22Rv1 (cell line): ENCODE measurements around the gene HGFAC.

Source experiments
- H3K27ac ChIP-seq: fragments of 450-650 bp; 2 replicates; pipeline ENCODE4 v1.5.1; 2017
- ZFX ChIP-seq: fragments of 450-650 bp; IDR thresholded peaks from 2 replicates; pipeline ENCODE4 v1.6.1; 2017; ENCODE audit warnings: antibody characterized with exemption, borderline replicate concordance
- TF ChIP-seq, protein P1 (sequence below): fragments of 450-650 bp; IDR thresholded peaks from 2 replicates; pipeline ENCODE4 v1.5.1; 2017; ENCODE audit warnings: mild to moderate bottlenecking

The HGFAC gene

GRCh38 chr4:3401436-3402171, 40.2 kb upstream of the HGFAC start:
- TF ChIP-seq, protein P1, sequence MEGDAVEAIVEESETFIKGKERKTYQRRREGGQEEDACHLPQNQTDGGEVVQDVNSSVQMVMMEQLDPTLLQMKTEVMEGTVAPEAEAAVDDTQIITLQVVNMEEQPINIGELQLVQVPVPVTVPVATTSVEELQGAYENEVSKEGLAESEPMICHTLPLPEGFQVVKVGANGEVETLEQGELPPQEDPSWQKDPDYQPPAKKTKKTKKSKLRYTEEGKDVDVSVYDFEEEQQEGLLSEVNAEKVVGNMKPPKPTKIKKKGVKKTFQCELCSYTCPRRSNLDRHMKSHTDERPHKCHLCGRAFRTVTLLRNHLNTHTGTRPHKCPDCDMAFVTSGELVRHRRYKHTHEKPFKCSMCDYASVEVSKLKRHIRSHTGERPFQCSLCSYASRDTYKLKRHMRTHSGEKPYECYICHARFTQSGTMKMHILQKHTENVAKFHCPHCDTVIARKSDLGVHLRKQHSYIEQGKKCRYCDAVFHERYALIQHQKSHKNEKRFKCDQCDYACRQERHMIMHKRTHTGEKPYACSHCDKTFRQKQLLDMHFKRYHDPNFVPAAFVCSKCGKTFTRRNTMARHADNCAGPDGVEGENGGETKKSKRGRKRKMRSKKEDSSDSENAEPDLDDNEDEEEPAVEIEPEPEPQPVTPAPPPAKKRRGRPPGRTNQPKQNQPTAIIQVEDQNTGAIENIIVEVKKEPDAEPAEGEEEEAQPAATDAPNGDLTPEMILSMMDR = no peak
- no peak for TF ChIP-seq ZFX
- no peak overlapping the region for H3K27ac ChIP-seq

DNA sequence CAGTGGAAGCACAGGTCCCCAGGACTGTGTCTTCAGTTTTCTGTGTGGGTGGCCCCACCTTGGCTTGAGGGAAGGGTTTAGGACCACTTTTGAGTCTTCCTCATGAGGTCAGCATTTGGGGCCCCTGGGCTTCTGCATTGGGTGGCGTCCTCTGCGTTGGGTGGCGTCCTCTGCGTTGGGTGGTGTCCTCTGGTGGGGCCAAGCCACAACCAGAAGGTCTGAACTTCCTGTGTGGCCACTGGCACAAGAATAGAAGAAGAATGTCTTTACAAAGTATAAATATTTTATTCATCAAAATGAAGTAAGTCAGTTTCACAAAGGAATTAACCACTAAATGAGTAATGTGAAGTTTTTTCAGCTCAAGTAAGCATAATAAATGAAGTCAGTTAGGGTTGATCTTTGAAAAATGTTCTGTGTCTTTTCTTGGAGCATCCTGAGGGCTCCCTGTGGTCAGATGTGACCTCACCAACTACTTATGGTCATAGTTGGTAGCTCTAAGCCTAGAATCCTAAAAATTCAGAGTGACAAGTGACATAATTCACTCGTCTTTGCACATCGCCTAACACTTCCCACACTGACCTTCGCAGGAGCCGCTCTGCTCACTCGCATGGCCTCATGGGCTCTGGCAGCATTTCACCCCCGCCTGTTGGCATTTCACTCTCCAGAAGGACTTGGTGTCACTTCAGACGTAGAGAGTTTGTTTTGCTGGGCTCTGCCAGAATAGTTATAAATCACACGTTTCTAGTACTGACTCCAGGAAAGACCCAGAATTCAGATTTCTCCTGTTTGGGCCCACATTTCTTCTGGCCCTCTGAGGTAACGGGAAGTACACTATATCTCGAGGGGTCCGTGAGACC, 39.0 kb upstream of the HGFAC start:
- no peak overlapping the region for H3K27ac ChIP-seq
- no peak for TF ChIP-seq ZFX
- TF ChIP-seq, protein P1 = no peak

DNA sequence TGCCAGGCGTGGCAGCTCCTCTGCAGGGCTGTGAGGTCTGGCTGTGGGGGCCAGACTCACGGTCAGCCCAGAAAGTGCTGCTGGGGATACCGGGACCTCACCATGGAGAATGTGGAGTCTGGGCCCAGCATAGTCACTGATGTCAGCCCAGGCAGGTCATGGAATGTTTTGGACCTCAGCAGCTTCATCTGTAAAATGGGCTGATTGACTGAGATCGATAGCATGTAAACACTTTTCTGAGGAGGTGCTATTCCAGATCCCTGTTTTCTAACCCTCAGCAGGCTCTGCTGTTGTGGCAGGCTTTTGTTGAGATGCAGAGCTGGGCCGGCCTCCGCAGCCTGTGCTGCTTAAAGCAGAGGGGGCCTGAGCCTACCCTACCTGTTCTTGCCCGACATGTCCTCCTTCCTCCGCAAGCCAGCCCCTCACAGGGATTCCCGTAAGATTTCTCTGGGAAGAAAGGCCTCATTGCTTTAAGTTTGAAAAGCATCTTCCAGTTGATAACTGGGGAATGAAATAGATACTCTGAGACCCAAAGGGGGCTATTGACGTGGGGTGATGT, 38.3 kb upstream of the HGFAC start:
- no peak for TF ChIP-seq ZFX
- TF ChIP-seq, protein P1 = no peak
- H3K27ac ChIP-seq = no peak overlapping the region

GRCh38 chr4:3404546-3404945, 37.2 kb upstream of the HGFAC start:
- TF ChIP-seq, protein P1 = no peak
- TF ChIP-seq ZFX = no peak
- no peak overlapping the region for H3K27ac ChIP-seq

GRCh38 chr4:3405176-3405575, 36.6 kb upstream of the HGFAC start:
- H3K27ac ChIP-seq = no peak overlapping the region
- no peak for TF ChIP-seq ZFX
- TF ChIP-seq, protein P1 = no peak

GRCh38 chr4:3406021-3406420, 35.7 kb upstream of the HGFAC start:
- H3K27ac ChIP-seq = no peak overlapping the region
- no peak for TF ChIP-seq ZFX
- TF ChIP-seq, protein P1 = no peak
